ENCODE results near the gene GPER1.

Gene GPER1

GRCh38 chr7:1054438-1054837, 33.5 kb upstream of the GPER1 start:
- DNase-seq: no peak

- DNase-seq: peak; percentile 42 to 54
These were observed 33.0 kb upstream of the GPER1 start for GRCh38 chr7:1054861-1055450.

- no peak for DNase-seq
These were observed 32.4 kb upstream of the GPER1 start for GRCh38 chr7:1055491-1055955.

GRCh38 chr7:1055956-1056784, 31.7 kb upstream of the GPER1 start:
- no peak for DNase-seq

GRCh38 chr7:1056785-1057410, 31.0 kb upstream of the GPER1 start:
- no peak for DNase-seq

DNA sequence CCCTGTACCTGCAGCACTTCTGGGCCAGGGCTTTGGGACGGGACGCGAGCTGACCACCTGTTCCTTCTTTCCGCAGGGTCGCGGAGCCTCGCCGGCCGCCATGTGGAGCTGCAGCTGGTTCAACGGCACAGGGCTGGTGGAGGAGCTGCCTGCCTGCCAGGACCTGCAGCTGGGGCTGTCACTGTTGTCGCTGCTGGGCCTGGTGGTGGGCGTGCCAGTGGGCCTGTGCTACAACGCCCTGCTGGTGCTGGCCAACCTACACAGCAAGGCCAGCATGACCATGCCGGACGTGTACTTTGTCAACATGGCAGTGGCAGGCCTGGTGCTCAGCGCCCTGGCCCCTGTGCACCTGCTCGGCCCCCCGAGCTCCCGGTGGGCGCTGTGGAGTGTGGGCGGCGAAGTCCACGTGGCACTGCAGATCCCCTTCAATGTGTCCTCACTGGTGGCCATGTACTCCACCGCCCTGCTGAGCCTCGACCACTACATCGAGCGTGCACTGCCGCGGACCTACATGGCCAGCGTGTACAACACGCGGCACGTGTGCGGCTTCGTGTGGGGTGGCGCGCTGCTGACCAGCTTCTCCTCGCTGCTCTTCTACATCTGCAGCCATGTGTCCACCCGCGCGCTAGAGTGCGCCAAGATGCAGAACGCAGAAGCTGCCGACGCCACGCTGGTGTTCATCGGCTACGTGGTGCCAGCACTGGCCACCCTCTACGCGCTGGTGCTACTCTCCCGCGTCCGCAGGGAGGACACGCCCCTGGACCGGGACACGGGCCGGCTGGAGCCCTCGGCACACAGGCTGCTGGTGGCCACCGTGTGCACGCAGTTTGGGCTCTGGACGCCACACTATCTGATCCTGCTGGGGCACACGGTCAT, 30.3 kb upstream of the GPER1 start:
- no peak for DNase-seq

GRCh38 chr7:1058311-1058710, 29.6 kb upstream of the GPER1 start:
- DNase-seq: no peak

GRCh38 chr7:1058821-1059199, 29.1 kb upstream of the GPER1 start:
- DNase-seq: peak in 1 of 2 donors; percentile 51

- DNase-seq: peak in 1 of 2 donors; percentile 25
These were observed 28.5 kb upstream of the GPER1 start for GRCh38 chr7:1059200-1060091.

GRCh38 chr7:1060315-1061072, 27.4 kb upstream of the GPER1 start:
- peak in 1 of 2 donors; percentile 25 for DNase-seq

DNA sequence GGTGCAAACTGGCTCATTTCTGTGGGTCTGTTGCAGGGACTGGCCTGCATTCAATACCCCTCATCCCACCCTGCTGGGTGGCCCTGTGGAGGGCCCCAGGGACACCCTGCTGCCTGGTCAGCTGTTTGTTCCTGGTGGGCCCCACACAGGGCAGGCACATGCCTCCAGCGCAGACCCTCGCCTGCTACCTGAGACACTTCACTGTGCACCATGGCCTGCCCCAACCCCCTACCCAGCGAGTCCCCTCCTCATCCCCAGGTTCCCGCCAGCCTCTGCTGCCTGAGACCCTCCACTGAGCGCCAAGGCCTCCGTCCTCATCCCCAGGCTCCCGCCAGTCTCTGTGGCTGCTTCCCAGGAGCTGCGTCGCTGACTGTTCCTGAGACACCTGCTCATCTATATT, 26.7 kb upstream of the GPER1 start:
- DNase-seq: no peak

GRCh38 chr7:1062296-1063294, 25.3 kb upstream of the GPER1 start:
- DNase-seq: peak in 1 of 2 donors; percentile 58

DNA sequence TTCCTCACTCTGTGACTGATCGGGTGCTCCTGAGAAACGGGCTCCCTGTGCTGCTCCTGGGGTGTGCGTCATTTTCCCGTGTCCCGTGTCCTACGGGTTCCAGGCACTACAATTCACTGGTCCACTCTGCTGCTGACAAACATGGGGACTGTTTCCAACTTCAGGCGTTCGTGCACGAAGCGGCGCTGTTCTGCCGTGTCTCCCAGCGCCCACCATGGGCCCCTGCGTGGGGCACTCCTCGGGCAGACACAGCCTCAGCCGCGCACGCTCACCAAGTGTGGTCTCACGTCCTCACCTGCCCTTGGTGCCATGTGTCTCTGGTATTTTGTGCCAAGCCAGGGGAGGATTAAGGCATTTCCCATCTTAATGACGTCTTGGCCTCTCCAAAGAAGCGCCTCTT, 24.6 kb upstream of the GPER1 start:
- DNase-seq: no peak

DNA sequence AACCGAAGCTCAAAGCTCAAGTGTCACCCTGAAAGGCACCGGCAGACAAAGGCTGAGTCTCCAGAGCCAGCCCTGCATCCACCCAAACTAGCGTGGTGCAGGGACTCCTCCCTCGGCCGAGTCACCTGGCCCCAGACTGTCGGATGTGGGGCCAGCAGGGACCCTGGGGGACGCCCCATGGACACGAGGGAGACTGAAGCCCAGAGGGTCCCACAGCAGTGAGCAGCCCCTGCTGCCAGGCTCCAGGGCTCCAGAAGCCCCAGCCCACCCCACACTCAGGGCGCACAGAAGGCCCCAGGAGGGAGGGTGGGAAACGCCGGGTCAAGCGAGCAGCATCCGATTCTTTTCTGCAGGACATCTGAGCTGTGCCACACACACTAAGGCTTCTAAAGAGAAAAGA, 23.3 kb upstream of the GPER1 start:
- no peak for DNase-seq

DNA sequence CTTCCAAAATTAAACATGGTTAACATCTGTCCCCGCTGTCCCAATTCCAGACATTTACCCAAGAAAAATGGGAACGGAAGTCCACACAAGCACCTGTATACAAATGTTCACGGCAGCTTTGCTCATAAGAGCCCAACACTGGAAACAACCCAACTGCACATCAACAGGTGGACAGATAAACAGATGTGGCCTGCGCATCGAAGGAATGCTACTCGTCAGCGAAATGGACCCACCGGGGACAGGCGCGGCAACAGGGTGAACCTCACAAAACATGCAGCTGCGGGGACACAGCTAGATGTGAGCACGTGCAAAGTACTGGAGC, 22.7 kb upstream of the GPER1 start:
- DNase-seq: no peak

DNA sequence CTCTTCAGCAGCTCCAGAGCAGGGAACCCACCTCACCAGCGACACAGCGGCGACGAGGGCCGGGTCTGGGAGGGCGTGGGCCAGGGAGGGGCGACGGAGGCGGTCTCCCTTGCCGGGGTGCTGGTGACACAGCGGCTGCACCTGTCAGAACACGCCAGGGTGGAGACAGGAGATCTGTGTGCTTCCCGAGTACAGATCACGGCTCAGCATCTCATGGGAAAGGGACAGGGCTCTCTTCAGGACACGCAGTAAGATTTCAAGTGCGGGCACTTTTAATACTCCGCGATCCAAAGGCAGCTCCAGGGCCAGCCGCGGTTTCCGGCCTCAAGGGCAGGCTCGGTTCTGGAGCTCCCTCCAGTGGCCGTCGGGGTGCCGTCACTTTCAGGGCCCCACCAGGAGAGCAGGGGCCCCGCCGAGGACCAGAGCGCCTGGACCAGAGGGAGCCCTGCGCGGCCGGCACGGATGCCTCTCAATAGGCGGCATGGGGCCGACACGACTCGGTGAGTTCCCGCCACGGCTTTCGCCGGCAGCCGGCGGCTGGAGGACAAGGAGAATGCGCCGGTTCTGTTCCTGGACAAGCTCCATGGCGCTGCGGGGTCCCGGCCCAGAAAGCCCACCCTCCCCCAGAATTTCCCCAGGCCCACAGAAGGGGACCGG, 22.2 kb upstream of the GPER1 start:
- peak; percentile 79 to 86 for DNase-seq

GRCh38 chr7:1066242-1066588, 21.7 kb upstream of the GPER1 start:
- no peak for DNase-seq

DNA sequence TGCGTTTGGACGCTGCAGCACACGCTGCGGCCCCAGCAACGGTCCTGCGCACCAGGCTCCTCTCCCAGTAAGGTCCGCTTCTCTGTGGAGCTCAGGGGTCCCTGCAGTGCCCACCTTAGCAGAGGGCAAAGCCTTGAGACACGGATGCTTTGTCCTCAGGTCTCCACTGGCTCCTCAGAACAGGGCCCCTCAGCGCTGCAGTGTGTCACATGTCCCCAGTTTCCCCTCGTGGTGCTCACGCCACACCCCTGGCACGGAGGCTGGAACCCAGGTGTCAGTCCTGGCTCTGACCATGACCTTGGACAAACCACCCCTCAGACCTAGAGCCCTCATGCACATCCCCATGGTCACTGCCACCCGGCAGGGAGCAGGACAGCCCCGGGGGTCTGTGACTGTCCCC, 19.9 kb upstream of the GPER1 start:
- DNase-seq: no peak

- DNase-seq: no peak
These were observed 19.3 kb upstream of the GPER1 start for GRCh38 chr7:1068619-1069018.
